HepG2 (cell line): ENCODE results near the gene MIEF1. TPM values are rescaled to one million over a fixed set of nuclear protein-coding genes. Genes with fewer than 3 reads are reported as not detected.

Source experiments
- ARHGAP35 ChIP-seq: sonication (generic); formaldehyde crosslinking; IDR thresholded peaks from 2 replicates; pipeline ENCODE4 v1.9.0; 2022; ENCODE audit warnings: mild to moderate bottlenecking, inconsistent platforms, moderate library complexity, missing genetic modification reagents, borderline replicate concordance
- ATAD3A ChIP-seq: sonication (generic); formaldehyde crosslinking; IDR thresholded peaks from 2 replicates; pipeline ENCODE4 v1.4.0; 2020; ENCODE audit warnings: missing genetic modification reagents
- HNRNPLL ChIP-seq: fragments of 200-400 bp; formaldehyde crosslinking; IDR thresholded peaks from 2 replicates; pipeline ENCODE4 v1.6.1; 2017; ENCODE audit warnings: mild to moderate bottlenecking, low read depth, low read length; ENCODE audit not compliant: poor library complexity, severe bottlenecking
- MAFF ChIP-seq: IDR thresholded peaks from 2 replicates; pipeline ENCODE4 v1.6.1; 2011; ENCODE audit warnings: low read depth, low read length, improper control_type of control experiment
- MED13 ChIP-seq: sonication (generic); formaldehyde crosslinking; IDR thresholded peaks from 2 replicates; pipeline ENCODE4 v1.5.0; 2020; ENCODE audit warnings: missing genetic modification reagents
- PHF5A ChIP-seq: IDR thresholded peaks from one replicate; pipeline ENCODE4 v1.6.1; 2018; ENCODE audit warnings: low read depth, missing genetic modification reagents; ENCODE audit not compliant: unreplicated experiment
- SOX13 ChIP-seq, 3 experiments: fragments of 450-650 bp in 1 of 3; sonication (generic) in 1 of 3; formaldehyde crosslinking in 1 of 3; IDR thresholded peaks in 2 of 3; conservative IDR thresholded peaks in 1 of 3; 2 replicates each; pipeline versions ENCODE4 v1.5.0 to v1.6.1; 2016 to 2020; ENCODE audit warnings: antibody characterized with exemption in 1 of 3, mild to moderate bottlenecking in 1 of 3, missing compliant biosample characterization in 1 of 3, missing genetic modification reagents in 1 of 3, moderate library complexity in 1 of 3
- STAG1 ChIP-seq: sonication (generic); formaldehyde crosslinking; IDR thresholded peaks from 2 replicates; pipeline ENCODE4 v1.4.0; 2020; ENCODE audit warnings: missing genetic modification reagents
- THAP7 ChIP-seq: sonication (generic); formaldehyde crosslinking; IDR thresholded peaks from 2 replicates; pipeline ENCODE4 v1.8.1; 2023; ENCODE audit warnings: mild to moderate bottlenecking, missing genetic modification reagents
- ZFP91 ChIP-seq: sonication (generic); formaldehyde crosslinking; IDR thresholded peaks from 2 replicates; pipeline ENCODE4 v1.9.0; 2022; ENCODE audit warnings: missing genetic modification reagents, mild to moderate bottlenecking, borderline replicate concordance
- ZNF101 ChIP-seq: sonication (generic); formaldehyde crosslinking; IDR thresholded peaks from 2 replicates; pipeline ENCODE4 v1.4.0; 2020; ENCODE audit warnings: mild to moderate bottlenecking, low read depth, missing genetic modification reagents, borderline replicate concordance
- ZNF224 ChIP-seq: sonication (generic); formaldehyde crosslinking; IDR thresholded peaks from 2 replicates; pipeline ENCODE4 v1.5.0; 2020; ENCODE audit warnings: mild to moderate bottlenecking, missing genetic modification reagents
- ZNF337 ChIP-seq: sonication (generic); formaldehyde crosslinking; IDR thresholded peaks from 2 replicates; pipeline ENCODE4 v1.5.1; 2020; ENCODE audit warnings: missing genetic modification reagents, low read depth, mild to moderate bottlenecking, borderline replicate concordance
- ZNF33B ChIP-seq: sonication (generic); formaldehyde crosslinking; IDR thresholded peaks from 2 replicates; pipeline ENCODE4 v1.5.1; 2020; ENCODE audit warnings: mild to moderate bottlenecking, missing genetic modification reagents
- ZNF558 ChIP-seq: sonication (generic); formaldehyde crosslinking; IDR thresholded peaks from 2 replicates; pipeline ENCODE4 v1.9.0; 2022; ENCODE audit warnings: mild to moderate bottlenecking, missing genetic modification reagents, borderline replicate concordance
- ZNF563 ChIP-seq: sonication (generic); formaldehyde crosslinking; IDR thresholded peaks from 2 replicates; pipeline ENCODE4 v1.8.0; 2022; ENCODE audit warnings: mild to moderate bottlenecking, moderate library complexity, missing genetic modification reagents
- polyA plus RNA-seq, 8 experiments: library from polyadenylated mRNA; depleted of rRNA in 3 of 8; stranded (reverse) in 7 of 8; unstranded in 1 of 8; fragments of >200 nt; fragmentation: Illumina TruSeq in 4 of 8; extraction: Trizol in 4 of 8; gene quantifications; 2 replicates each; pipeline versions ENCODE4 v1.2.1 to v1.2.3, GENCODE V29; 2011 to 2016; ENCODE audit warnings: low read depth in 4 of 8, missing spikeins in 1 of 8, mixed read lengths in 1 of 8; ENCODE audit not compliant: insufficient read depth in 1 of 8
- total RNA-seq, 5 experiments: library from RNA; depleted of rRNA; stranded (reverse); fragments of >200 nt; fragmentation: Illumina TruSeq; extraction: Trizol; gene quantifications; 2 replicates each; pipeline ENCODE4 v1.2.3, GENCODE V29; 2016; ENCODE audit warnings: low read depth in 1 of 5
- TF ChIP-seq, protein P1 (sequence below): sonication (generic); formaldehyde crosslinking; IDR thresholded peaks from 2 replicates; pipeline ENCODE4 v1.5.0; 2020; ENCODE audit warnings: mild to moderate bottlenecking, missing genetic modification reagents, borderline replicate concordance
- TF ChIP-seq, protein P2 (sequence below): sonication (generic); formaldehyde crosslinking; IDR thresholded peaks from 2 replicates; pipeline ENCODE4 v1.4.0; 2020; ENCODE audit warnings: missing genetic modification reagents

Gene MIEF1
- total and polyA plus RNA-seq, 2 of the 13 experiments (the other 11 are each of a cell fraction or from before 2014, with no cell fraction given): 21.7 to 34.8 TPM

DNA sequence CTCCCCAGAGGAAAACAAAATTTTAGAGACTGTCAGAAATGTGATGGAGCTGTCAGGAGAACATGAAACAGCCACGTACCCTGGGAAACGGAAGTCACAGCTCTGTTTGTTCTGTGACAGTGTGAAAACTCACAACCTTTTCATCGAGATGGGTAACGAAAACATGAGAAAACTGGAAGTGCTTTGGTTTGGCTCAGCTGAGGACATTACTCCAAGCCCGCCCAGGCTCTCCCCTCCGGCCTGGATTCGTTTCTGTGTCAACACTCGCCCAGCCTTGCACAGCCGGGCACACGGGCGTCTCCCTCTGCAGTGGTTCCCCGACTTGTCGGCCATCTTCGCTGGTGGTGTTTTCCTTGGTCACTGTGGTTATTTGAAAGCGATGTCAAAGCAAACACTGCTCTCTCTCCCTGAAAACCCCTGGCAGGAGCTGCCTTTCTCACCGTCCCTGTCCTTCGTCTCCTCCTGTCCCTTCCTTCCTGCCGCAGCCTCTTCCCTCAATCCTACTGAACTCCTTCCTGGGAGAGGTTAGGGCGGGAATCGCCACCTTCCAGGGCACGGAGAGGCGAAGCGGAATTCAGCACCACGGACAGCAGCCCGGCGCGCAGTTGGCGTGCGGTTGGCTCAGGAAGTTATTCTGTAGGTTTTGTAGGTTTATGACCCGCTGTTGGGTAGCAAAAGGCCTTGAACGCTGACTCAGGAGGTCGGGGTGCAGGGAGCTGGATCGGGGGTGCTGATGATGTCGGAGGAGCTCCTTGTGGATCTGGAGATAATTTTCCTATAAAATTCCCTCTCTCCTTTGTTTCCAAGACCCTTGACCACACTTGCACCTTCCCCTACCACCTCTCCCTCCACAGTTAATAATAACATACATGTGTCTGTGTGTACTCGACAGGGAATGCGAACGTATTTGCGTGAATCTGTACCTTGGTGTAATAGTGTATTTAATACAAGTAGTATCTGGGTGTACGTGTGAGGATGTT lies 43.6 kb downstream of the MIEF1 start (continued):
- TF ChIP-seq ATAD3A (CRISPR knock-in tag) (peak; percentile 96; the same call in 1 of the 2 replicates), MED13 (CRISPR knock-in tag) (peak; percentile 46; the same call in 1 of the 2 replicates), ZNF337 (CRISPR knock-in tag) (no peak), ZNF563 (peak; percentile 87), ZFP91 (CRISPR knock-in tag) (no peak; the same call in 1 of the 2 replicates), SOX13 (IDR thresholded peaks at IDR 0.05) (no peak), SOX13 (CRISPR knock-in tag; conservative IDR thresholded peaks at IDR 0.05 in 1 of 2, IDR thresholded peaks at IDR 0.05 in 1 of 2) (peak in 1 of 2 experiments; percentile 60; a peak in 2 of 4 replicates), ARHGAP35 (CRISPR knock-in tag) (peak; percentile 85; the same call in 1 of the 2 replicates), HNRNPLL (peak; percentile 97), STAG1 (CRISPR knock-in tag) (no peak), ZNF224 (CRISPR knock-in tag) (0 out of 2 replicates have a peak, but pooled peaks have one; percentile 61), MAFF (no peak), THAP7 (0 out of 2 replicates have a peak, but pooled peaks have one; percentile 53), ZNF101 (CRISPR knock-in tag) (0 out of 2 replicates have a peak, but pooled peaks have one; percentile 42), ZNF558 (peak; percentile 81; the same call in 1 of the 2 replicates), ZNF33B (CRISPR knock-in tag) (no peak), PHF5A (peak; percentile 65)
- TF ChIP-seq, protein P1, sequence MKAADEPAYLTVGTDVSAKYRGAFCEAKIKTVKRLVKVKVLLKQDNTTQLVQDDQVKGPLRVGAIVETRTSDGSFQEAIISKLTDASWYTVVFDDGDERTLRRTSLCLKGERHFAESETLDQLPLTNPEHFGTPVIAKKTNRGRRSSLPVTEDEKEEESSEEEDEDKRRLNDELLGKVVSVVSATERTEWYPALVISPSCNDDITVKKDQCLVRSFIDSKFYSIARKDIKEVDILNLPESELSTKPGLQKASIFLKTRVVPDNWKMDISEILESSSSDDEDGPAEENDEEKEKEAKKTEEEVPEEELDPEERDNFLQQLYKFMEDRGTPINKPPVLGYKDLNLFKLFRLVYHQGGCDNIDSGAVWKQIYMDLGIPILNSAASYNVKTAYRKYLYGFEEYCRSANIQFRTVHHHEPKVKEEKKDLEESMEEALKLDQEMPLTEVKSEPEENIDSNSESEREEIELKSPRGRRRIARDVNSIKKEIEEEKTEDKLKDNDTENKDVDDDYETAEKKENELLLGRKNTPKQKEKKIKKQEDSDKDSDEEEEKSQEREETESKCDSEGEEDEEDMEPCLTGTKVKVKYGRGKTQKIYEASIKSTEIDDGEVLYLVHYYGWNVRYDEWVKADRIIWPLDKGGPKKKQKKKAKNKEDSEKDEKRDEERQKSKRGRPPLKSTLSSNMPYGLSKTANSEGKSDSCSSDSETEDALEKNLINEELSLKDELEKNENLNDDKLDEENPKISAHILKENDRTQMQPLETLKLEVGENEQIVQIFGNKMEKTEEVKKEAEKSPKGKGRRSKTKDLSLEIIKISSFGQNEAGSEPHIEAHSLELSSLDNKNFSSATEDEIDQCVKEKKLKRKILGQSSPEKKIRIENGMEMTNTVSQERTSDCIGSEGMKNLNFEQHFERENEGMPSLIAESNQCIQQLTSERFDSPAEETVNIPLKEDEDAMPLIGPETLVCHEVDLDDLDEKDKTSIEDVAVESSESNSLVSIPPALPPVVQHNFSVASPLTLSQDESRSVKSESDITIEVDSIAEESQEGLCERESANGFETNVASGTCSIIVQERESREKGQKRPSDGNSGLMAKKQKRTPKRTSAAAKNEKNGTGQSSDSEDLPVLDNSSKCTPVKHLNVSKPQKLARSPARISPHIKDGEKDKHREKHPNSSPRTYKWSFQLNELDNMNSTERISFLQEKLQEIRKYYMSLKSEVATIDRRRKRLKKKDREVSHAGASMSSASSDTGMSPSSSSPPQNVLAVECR: peak; percentile 37; the same call in 1 of the 2 replicates
- TF ChIP-seq, protein P2, sequence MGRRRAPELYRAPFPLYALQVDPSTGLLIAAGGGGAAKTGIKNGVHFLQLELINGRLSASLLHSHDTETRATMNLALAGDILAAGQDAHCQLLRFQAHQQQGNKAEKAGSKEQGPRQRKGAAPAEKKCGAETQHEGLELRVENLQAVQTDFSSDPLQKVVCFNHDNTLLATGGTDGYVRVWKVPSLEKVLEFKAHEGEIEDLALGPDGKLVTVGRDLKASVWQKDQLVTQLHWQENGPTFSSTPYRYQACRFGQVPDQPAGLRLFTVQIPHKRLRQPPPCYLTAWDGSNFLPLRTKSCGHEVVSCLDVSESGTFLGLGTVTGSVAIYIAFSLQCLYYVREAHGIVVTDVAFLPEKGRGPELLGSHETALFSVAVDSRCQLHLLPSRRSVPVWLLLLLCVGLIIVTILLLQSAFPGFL (CRISPR knock-in tag): peak; percentile 91; the same call in 1 of the 2 replicates
